ENCODE results near the gene VTCN1.
"Not testable (repeated sequence)": the region's sequence is repeated elsewhere in the genome, so short reads cannot be mapped to it uniquely, and the experiment has no call there.

VTCN1 gene, protein sequence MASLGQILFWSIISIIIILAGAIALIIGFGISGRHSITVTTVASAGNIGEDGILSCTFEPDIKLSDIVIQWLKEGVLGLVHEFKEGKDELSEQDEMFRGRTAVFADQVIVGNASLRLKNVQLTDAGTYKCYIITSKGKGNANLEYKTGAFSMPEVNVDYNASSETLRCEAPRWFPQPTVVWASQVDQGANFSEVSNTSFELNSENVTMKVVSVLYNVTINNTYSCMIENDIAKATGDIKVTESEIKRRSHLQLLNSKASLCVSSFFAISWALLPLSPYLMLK

DNA sequence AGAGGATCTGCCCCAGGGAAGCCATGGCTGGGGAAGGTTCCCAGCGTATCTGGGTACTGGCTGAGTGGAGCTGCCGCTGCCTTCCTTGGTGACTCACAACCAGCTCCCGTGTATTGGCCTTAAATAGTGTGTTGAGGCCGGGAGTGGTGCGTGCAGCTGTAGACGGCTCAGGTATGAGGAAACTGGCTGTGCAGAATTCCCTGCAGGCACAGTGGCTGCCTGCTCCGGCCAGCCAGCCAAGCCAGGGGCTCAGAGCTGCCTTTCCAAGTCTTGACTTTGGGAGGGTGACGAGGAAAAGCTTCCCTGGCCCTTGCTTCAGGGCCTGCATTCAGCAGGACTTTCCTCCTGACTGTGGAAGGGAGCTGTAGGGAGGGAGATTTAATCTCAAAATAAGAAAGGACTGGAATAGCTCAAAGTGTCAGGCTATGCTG lies at the start of gene VTCN1:
TSS of gene VTCN1 (minus strand) at position 97 of the 431 bp plus-strand sequence. CDS start at position 25, 72 bp downstream.
- DNase-seq (ENCODE audit: low spot score) = no peak

DNA sequence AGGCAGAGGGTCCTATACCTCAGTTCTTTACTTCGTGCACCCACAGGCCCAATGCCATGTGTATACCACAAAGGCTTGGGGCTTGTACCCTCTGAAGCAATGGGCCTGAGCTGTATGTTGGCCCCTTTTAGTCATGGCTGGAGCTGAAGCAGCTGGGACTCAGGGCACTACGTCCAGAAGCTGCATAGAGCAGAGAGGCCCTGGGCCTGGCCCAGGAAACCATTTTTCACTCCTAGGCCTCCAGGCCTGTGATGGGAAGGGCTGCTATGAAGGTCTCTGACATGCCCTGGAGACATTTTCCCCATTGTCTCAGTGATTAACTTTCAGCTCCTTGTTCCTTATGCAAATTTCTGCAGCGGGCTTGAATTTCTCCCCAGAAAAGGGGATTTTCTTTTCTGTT lies 48.1 kb upstream of the VTCN1 start:
- no peak for DNase-seq (ENCODE audit: low spot score)

DNA sequence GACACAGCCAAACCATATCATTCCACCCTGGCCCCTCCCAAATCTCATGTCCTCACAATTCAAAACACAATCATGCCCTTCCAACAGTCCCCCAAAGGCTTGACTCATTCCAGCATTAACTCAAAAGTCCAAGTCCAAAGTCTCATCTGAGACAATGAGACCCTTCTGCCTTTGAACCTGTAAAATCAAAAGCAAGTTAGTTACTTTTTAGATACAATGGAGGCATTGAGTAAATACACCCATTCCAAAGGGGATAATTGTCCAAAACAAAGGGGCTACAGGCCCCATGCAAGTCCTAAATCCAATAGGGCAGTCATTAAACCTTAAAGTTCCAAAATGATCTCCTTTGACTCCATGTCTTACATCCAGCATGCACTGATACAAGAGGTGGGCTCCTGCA lies 47.3 kb upstream of the VTCN1 start:
- not testable (repeated sequence) for DNase-seq (ENCODE audit: low spot score)

DNA sequence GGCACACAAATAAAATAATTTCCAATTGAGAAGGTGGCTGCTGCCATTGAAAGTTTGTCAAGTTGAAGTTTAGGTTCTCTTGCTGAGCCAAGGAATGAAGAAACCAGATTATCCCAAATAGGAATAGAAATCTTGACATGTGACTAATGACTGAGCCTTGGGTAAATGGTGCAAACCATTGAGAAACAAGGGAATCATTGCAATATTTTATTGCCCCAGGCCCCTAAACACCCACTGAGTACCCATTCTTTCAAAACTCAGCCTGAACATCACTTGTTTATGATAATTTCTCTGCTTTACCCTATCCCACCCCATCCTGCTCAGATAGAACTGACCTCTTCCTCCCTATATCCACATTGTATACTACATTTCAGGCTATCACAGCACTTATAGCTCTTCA lies 46.6 kb upstream of the VTCN1 start:
- DNase-seq (ENCODE audit: low spot score) = no peak

DNA sequence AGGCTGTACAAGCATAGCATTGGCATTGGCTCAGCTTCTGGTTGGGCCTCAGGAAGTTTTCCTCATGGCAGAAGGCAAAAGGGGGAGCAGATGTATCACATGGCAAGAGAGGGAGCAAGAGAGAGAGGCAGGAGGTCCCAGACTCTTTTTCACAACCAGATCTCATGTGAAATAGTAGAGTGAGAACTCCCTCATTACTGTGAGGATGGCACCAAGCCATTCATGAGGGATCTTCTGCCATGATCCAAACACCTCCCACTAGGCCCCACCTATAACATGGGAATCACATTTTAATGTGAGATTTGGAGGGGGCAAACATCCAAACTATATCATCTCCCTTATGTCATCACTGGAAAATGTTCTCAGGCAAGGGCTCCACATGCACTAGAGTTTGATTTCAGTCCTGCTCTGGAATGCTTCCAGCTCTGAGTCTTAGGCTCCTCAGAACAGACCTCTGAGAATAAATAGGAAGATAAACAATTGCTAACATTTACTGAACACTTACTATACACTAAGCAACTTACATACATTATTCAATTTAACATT lies 39.4 kb upstream of the VTCN1 start:
- DNase-seq (ENCODE audit: low spot score) = no peak

DNA sequence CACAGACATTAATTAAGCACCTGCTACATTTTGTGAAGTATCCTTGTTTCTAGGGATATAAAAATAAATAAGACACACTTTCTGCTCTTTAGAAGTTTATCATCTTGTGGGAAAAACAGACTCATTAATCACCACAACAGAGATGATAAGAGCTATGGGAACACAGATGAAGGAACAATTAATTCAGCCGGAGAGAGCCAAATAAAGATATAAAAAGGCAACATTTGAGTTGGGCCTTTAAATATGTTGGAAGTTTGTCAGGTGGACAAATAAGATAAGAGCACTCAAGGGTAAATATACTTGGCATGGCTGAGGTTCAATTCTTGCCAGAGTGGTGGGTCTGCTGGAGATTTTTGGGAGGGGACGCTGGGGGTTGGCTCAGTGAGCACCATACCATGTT lies 34.2 kb upstream of the VTCN1 start:
- DNase-seq (ENCODE audit: low spot score) = no peak

DNA sequence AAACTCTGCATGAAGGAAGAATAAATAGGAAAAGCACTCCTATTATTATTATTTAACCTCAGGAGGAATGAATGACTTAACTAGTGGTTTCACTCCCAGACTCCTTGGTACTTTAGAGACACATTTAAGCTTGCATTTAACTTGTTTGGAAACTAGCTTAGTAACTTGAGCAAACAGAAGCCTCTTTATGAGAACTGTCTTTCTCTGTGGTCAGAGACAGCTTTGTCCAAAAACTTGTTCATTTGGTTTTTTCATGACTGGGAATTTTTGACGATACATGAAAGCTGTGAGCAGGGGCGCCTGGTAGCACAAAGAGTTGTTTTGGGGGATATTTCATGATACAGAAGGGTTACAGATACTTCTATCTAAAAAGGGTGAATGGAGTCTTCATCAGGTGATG lies 33.6 kb upstream of the VTCN1 start:
- no peak for DNase-seq (ENCODE audit: low spot score)

DNA sequence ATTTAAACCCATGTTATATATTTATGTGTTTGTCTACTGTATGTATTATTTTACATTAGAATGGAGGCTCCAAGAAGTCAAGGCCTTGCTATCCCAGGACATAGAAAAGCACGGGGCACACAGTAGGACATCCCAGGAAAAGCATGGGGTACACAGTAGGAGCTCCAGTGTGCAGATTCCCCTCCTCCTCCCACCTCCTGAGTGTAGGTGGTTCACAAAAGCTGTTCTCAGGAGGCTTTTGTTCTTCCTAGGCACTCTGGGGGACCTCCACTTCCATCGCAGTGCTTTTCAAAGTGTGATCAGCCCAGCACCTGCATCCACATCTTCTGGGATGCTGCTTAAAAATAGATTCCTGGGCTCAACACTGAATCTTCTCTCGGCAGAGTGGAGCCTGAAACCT lies 30.8 kb upstream of the VTCN1 start:
- DNase-seq (ENCODE audit: low spot score) = no peak

DNA sequence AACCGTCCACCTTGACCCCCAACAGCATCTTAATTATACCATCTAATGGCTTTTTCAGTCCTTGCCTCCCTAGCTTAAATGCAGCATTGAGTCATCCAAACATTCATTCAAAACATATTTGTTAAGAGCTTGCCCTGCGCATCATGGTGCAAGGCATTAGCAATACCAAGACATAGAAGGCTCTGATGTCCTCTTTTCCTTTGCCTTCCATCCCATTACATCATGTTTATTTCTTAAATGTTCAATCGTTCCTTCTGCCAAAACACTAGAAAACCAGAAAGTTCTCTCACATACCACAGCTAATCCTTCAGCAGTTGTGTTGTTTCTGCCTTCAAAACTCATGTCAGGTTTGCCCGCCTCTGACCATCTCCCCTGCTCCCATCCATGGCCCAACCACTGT lies 29.8 kb upstream of the VTCN1 start:
- DNase-seq (ENCODE audit: low spot score) = no peak

DNA sequence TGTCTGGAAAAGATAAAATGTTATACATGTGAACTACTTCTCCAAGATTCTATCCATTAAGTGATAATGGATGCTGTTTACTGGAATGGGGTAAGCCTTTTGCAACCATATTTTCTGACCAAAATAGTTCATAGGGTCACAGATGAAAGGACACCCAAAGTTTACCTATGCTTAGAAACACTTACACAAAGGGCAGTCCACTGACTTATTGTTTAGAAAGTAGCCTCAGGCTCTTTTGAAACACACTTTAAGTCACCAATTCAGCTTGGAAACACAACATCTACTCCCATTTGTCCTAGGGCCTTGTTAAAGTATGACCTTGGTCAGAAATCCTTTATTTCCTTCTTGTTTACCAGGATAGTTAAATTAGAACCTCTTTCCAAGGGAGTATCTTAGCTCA lies 28.7 kb upstream of the VTCN1 start:
- DNase-seq (ENCODE audit: low spot score) = no peak

DNA sequence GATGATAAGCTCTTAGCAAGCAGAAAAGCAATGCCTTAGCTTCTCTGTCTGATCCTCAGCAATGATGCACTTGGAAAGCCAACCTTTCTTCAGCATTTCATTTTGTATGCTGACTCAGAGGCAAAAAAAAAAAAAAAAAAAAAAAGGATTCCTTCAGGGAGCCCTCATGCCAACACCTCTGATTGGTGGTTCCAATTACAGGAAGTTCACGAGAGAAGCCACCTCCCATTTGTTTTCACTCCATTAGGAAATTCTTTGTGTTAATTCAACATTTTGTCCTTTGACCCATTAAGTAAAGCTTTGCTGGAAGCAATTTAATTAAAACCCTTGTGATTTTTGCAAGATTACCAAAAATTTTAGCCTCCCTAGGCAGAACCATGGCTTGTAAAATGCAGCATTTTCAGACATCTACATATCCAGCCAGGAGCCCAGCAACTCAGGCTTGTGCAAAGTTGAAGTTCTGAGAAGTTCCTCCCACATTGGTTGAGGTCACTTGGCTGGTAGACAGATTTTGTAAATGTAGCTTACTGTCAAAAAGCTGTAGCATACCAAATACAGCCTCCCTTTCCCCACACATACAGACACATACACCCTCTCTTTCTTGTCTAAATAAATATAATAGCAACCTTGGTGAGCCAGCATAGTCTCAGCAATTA lies 27.1 kb upstream of the VTCN1 start:
- no peak for DNase-seq (ENCODE audit: low spot score)

DNA sequence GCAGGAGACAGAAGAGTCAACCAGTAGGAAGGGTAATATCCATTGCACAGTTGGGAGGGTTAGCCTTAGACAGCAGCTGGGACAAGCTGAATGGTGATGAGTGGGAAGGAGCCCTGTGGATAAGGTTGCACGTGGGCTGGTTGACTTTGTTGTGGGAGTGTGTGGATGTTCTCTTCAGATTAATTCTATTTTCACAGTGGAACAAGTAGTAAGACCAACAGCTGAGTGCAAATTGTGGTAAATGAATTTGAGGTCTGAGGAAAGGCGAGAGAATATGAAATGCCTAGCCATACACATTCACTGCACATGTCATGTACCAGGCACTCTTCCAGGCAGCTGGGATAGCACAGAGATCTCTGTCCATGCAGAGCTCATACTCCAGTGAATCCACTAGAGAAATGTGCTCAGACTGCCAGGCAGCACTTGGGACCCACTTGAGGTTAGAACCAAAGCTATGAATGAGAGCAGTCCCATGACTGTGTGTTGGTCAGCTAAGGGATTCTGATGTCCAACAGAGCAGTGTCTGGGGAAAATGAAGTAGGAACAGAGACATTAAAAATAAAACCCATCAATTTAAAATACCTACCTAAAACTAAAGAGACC lies 25.2 kb upstream of the VTCN1 start:
- no peak for DNase-seq (ENCODE audit: low spot score)

DNA sequence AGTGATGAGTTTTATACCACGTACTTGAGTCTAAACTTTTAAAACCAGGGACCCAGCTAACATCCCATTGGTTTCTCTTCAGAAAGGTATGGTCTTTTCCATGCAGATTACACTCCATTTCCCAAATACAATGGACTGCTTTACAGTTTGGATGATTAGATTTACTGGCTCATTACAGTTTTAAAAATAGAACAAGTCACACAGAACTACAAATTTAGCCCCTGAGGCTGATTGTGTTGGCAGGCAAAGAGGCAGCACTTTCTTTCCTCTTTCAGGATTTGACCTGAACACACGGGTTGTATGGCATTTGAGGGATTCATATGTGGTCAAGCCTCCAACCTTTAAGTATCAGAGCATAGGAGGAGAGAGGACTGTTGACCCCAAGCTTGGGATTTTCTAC lies 21.8 kb upstream of the VTCN1 start:
- DNase-seq (ENCODE audit: low spot score) = no peak

DNA sequence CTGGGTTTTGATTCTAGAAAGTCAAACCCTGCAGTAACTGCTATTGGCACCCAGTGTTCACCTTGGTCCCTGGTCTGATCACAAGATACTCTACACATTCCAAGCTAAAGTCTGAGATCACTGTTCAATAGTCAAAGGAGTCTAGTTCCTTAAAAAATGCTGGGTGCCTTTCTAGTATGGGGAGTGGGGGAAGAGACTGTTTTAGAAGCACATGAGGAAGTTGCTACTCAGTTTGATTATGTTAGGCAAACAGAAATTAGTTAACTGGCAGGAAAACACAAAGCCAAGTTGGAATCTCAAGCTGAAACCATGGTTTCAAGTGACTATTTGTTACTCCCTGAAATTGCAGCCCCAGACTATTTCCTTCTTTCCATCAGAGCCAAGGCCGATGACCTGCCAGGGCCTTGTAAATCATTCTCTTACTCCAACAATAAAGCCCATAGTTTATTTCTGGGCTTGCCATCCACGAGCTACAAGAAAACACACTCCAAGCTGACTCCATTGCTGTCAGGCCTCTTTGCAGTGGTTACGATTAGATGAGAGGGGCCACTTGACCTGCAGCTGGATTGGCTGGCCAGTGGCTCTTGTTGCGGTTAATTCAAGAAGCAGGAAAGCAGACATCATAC lies 21.1 kb upstream of the VTCN1 start:
- no peak for DNase-seq (ENCODE audit: low spot score)

DNA sequence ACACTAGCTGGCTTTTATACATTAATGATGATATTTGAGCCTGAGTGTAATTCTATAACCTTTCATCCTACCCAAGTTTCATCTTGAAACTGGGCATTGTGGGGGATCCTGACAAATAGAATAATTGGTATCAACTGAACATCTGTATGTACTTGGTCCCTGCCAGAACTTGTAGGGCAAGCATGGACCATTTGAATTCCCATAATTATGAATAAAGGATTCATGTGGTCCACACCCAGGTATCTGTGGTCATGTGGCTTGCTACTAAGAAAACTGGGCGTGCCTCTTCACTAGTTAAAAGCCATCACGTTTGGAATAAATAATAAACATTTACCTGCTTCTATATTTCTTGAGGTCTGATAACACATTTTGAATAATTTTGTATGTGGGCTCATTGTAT lies 20.6 kb upstream of the VTCN1 start:
- no peak for DNase-seq (ENCODE audit: low spot score)

DNA sequence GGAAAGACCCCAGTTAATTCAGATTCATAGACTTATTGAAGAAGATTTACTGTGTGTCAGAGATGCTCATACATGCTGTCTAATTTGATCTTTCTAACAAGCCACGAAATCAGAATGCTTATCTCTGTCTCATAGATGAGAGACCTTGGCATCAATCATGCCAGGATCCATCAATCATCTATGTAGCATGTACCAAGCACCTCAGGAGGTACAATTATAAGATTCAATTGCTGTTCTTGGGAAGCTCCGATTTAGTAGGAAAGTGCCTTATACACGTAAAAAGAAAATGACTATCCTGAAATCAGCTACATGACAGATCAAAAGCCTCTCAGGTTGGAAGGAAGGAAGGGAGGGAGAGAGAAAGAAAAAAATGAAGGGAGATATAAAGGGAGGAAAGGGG lies 18.5 kb upstream of the VTCN1 start:
- DNase-seq (ENCODE audit: low spot score) = no peak

DNA sequence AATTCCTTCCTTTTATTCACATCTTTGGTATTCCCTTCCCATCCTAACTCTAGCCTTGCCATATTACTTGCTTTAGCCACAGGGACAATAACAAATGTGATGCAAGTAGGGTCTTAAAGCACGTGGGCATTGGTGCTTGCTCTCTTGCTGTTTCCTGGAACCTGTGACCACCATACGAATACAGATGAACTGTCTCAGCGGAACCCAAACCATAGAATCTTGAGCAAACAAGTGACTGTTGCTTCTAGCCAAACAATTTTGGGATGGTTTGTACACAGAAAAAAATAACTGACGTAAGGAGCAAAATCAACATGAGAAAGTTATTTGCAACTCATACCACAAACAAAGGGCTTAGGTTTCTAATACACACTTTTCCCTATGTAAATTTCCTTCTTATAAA lies 15.2 kb upstream of the VTCN1 start:
- no peak for DNase-seq (ENCODE audit: low spot score)

DNA sequence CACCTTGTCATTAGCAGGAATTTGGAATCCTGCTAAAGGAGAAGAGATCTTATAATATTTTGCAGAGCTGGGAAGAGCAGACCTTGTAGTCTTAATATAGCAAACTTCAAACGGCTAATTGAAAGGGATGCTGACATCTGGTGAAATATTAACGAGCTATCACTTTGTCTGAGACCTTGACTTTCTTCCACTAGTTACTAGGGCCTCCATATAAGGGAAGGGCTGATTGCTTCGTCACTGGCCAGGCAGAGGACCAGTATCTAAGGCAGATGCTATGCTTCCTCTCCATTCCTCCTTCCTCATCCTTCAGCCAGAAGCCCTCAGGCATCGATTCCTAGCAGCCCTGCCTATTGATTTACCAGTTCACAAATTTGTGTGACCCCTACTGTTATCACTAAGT lies 6.0 kb upstream of the VTCN1 start:
- no peak for DNase-seq (ENCODE audit: low spot score)

DNA sequence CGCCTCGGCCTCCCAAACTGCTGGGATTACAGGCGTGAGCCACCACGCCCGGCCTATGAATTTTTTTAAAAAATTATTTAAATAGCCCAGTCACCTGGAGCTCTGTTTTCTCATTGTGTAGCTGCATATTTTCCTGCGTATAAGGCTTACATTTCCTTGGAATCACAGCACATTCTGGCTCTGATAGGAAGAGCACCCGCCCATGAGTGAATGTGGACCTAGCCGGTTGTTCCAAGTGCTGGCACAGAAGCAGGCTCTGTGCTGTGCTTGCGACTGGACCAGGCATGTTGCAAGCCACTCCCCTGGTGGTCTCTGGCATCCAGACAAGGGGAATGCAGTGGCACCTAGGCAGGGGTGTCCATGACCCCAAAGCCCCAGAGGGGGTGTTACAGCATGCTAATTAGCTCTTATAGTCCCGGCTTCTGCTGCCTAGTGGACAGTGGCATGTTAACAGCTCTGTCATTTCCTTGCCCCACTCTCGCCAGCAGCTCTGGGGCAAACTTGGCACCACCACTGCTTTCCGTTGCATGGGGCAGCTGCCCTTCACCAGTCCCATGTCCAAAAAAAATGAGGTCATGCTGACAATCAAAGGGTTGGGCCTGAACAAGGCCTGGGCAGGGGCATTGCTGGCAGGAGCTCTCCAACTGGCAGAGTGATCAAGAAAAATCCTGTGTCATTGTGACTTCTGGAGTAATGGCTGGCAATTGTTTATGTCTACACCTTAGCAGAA lies 5.2 kb upstream of the VTCN1 start:
- DNase-seq (ENCODE audit: low spot score) = no peak

DNA sequence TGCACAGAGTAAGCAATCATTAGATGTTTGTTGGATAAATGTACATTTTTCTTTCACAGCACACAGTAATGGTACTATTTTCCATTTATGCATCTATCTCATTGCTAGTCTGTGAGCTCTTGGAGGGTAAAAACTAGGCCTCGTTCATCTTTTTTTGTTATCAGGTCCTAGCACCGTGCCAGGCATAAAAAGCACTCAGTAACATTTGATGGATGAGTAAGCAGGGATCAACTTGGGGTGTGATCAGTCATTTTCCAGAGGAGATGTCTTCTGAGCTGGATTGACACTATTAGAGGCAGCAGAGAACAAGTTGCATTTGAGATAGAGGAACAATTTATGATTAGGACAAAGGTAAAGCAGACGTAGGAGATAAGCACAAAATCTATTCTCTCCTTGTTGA lies 4.3 kb upstream of the VTCN1 start:
- no peak for DNase-seq (ENCODE audit: low spot score)

DNA sequence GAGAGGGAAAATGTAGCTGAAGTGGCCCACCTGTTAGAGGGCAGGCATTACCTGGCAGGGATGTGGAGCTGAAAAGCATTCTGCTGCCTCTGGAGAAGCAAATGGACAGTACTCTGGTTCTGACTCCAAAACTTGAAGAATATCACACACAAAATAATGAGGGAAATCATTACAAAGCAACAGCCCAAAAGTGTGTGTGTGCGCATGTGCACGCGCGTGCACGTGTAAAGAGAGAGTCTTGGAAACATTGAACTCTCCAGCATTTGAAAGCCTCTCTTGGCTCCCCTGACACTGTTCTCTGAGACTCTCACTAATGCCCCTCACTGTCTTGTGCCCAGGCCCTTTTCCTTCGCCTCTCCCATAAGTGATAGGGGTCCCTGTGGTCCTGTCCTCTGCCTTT lies 2.3 kb upstream of the VTCN1 start:
- DNase-seq (ENCODE audit: low spot score) = no peak

DNA sequence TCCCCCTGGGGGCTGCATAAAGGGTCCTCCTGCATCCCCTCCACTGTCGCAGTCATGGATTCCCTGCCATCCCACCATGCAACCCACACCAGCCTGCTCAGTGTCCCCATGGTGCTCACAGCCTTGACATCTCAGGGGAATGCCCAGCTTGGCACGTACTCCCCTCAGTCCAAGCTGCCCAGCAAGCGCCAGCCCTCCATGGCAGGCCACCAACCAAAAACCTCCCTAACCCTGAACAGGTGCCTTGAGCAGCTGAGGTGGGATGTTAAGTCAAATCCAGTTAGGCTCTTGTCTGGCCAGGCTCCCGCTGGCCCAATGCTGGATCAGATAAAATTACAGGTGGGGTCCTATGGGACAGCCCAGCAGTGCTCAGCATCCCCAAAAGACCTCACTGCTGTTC lies 341 bp downstream of the VTCN1 start:
- no peak for DNase-seq (ENCODE audit: low spot score)
